ENCODE results near the gene CLCF1. TPM values are rescaled to one million over a fixed set of nuclear protein-coding genes. Genes with fewer than 3 reads are reported as not detected.

Gene CLCF1
- total and polyA plus RNA-seq, 2 of the 13 experiments (the other 11 are each of a cell fraction or from before 2014, with no cell fraction given): 0.49 to 0.78 TPM

DNA sequence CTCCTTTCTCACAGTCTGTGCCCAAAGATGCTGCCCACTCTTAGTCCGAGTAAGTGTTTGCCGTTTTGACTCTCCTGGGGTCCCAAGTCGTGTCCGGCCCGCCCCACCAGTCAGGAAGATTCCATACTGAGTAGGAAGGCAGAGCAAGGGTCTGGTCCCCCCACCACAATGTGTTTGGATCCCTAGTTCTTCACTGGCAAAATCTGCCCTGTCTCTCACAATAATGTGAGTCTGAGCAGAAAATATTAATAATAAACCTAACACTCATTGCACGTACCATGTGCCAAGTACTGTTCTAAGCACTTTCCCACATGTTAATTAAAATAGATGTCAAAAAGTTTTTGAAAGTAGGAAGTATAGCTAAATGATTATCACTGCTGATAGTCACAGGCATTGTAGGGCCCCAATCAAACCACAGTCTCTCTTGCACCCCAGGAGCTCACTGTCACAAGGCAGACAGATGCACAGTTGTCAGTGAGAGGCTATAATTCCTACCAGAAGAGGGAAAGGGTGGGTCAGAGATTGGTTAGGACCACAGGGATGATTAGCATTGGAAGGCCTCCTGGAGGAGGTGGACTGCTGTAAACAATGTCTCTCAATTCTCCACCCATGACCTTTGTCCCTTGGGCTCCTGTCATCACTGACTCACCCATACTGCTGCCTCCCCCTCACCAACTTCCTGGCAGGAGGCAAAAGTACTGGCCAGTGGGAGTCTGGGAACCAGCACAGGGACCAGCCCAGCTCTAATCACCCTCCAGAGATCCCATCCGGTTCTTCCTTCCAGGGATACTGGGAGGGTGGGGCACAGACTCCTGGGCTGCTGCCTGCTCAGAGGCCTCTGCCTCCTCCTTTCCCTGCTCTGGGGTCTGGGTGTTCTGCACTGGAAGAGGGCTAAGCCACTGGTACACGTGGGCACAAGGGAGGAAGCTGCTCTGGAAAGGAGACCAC is 19.0 kb downstream of the CLCF1 start (continued):
- TF ChIP-seq ZNF75D (CRISPR knock-in tag; IDR thresholded peaks at IDR 0.05; ENCODE audit: borderline replicate concordance): no peak
- TF ChIP-seq MATR3 (CRISPR knock-in tag; IDR thresholded peaks at IDR 0.05): no peak
- TF ChIP-seq RXRA (CRISPR knock-in tag; IDR thresholded peaks at IDR 0.05): peak; percentile 74
- peak; percentile 26; the same call in 1 of the 2 replicates for TF ChIP-seq POLR2AphosphoS5 (IDR thresholded peaks at IDR 0.05; ENCODE audit: low read depth, low read length)
- 0 out of 2 replicates have a peak, but pooled peaks have one; percentile 58 for TF ChIP-seq ZNF709 (CRISPR knock-in tag; IDR thresholded peaks at IDR 0.05)
- no peak for TF ChIP-seq ZNF496 (CRISPR knock-in tag; IDR thresholded peaks at IDR 0.05; ENCODE audit: insufficient replicate concordance)
- TF ChIP-seq ZNF788 (CRISPR knock-in tag; IDR thresholded peaks at IDR 0.05; ENCODE audit: borderline replicate concordance): peak; percentile 75; the same call in 1 of the 2 replicates
- TF ChIP-seq, protein P1, sequence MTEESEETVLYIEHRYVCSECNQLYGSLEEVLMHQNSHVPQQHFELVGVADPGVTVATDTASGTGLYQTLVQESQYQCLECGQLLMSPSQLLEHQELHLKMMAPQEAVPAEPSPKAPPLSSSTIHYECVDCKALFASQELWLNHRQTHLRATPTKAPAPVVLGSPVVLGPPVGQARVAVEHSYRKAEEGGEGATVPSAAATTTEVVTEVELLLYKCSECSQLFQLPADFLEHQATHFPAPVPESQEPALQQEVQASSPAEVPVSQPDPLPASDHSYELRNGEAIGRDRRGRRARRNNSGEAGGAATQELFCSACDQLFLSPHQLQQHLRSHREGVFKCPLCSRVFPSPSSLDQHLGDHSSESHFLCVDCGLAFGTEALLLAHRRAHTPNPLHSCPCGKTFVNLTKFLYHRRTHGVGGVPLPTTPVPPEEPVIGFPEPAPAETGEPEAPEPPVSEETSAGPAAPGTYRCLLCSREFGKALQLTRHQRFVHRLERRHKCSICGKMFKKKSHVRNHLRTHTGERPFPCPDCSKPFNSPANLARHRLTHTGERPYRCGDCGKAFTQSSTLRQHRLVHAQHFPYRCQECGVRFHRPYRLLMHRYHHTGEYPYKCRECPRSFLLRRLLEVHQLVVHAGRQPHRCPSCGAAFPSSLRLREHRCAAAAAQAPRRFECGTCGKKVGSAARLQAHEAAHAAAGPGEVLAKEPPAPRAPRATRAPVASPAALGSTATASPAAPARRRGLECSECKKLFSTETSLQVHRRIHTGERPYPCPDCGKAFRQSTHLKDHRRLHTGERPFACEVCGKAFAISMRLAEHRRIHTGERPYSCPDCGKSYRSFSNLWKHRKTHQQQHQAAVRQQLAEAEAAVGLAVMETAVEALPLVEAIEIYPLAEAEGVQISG (CRISPR knock-in tag; IDR thresholded peaks at IDR 0.05): peak; percentile 52
- peak; percentile 82 for TF ChIP-seq GABPB1 (CRISPR knock-in tag; IDR thresholded peaks at IDR 0.05)
- peak; percentile 47; the same call in 1 of the 2 replicates for TF ChIP-seq ZMYM2 (CRISPR knock-in tag; IDR thresholded peaks at IDR 0.05)
- no peak for TF ChIP-seq SMC3 (IDR thresholded peaks at IDR 0.05; ENCODE audit: low read length)
- TF ChIP-seq ZNF225 (CRISPR knock-in tag; IDR thresholded peaks at IDR 0.05): no peak
- TF ChIP-seq, protein P2, sequence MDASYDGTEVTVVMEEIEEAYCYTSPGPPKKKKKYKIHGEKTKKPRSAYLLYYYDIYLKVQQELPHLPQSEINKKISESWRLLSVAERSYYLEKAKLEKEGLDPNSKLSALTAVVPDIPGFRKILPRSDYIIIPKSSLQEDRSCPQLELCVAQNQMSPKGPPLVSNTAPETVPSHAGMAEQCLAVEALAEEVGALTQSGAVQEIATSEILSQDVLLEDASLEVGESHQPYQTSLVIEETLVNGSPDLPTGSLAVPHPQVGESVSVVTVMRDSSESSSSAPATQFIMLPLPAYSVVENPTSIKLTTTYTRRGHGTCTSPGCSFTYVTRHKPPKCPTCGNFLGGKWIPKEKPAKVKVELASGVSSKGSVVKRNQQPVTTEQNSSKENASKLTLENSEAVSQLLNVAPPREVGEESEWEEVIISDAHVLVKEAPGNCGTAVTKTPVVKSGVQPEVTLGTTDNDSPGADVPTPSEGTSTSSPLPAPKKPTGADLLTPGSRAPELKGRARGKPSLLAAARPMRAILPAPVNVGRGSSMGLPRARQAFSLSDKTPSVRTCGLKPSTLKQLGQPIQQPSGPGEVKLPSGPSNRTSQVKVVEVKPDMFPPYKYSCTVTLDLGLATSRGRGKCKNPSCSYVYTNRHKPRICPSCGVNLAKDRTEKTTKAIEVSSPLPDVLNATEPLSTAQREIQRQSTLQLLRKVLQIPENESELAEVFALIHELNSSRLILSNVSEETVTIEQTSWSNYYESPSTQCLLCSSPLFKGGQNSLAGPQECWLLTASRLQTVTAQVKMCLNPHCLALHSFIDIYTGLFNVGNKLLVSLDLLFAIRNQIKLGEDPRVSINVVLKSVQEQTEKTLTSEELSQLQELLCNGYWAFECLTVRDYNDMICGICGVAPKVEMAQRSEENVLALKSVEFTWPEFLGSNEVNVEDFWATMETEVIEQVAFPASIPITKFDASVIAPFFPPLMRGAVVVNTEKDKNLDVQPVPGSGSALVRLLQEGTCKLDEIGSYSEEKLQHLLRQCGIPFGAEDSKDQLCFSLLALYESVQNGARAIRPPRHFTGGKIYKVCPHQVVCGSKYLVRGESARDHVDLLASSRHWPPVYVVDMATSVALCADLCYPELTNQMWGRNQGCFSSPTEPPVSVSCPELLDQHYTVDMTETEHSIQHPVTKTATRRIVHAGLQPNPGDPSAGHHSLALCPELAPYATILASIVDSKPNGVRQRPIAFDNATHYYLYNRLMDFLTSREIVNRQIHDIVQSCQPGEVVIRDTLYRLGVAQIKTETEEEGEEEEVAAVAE (CRISPR knock-in tag; IDR thresholded peaks at IDR 0.05; ENCODE audit: borderline replicate concordance): peak; percentile 55; the same call in 1 of the 2 replicates
- TF ChIP-seq, protein P3, sequence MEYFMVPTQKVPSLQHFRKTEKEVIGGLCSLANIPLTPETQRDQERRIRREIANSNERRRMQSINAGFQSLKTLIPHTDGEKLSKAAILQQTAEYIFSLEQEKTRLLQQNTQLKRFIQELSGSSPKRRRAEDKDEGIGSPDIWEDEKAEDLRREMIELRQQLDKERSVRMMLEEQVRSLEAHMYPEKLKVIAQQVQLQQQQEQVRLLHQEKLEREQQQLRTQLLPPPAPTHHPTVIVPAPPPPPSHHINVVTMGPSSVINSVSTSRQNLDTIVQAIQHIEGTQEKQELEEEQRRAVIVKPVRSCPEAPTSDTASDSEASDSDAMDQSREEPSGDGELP (IDR thresholded peaks at IDR 0.05; ENCODE audit: borderline replicate concordance, low read depth): peak; percentile 48; the same call in 1 of the 2 replicates
- TF ChIP-seq, protein P4, sequence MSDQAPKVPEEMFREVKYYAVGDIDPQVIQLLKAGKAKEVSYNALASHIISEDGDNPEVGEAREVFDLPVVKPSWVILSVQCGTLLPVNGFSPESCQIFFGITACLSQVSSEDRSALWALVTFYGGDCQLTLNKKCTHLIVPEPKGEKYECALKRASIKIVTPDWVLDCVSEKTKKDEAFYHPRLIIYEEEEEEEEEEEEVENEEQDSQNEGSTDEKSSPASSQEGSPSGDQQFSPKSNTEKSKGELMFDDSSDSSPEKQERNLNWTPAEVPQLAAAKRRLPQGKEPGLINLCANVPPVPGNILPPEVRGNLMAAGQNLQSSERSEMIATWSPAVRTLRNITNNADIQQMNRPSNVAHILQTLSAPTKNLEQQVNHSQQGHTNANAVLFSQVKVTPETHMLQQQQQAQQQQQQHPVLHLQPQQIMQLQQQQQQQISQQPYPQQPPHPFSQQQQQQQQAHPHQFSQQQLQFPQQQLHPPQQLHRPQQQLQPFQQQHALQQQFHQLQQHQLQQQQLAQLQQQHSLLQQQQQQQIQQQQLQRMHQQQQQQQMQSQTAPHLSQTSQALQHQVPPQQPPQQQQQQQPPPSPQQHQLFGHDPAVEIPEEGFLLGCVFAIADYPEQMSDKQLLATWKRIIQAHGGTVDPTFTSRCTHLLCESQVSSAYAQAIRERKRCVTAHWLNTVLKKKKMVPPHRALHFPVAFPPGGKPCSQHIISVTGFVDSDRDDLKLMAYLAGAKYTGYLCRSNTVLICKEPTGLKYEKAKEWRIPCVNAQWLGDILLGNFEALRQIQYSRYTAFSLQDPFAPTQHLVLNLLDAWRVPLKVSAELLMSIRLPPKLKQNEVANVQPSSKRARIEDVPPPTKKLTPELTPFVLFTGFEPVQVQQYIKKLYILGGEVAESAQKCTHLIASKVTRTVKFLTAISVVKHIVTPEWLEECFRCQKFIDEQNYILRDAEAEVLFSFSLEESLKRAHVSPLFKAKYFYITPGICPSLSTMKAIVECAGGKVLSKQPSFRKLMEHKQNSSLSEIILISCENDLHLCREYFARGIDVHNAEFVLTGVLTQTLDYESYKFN (CRISPR knock-in tag; conservative IDR thresholded peaks at IDR 0.05): peak; percentile 89

Data from HepG2 (cell line).